HG02970 (cell line): ENCODE results near the gene RIMBP2.

Experiments
- ATAC-seq: cut with Tn5 transposase; IDR thresholded peaks from one replicate; pipeline ENCODE4 v1.9.1; 2021; ENCODE audit warnings: mild to moderate bottlenecking, moderate library complexity, moderate number of reproducible peaks; ENCODE audit not compliant: unreplicated experiment, low FRiP score

Gene RIMBP2

DNA sequence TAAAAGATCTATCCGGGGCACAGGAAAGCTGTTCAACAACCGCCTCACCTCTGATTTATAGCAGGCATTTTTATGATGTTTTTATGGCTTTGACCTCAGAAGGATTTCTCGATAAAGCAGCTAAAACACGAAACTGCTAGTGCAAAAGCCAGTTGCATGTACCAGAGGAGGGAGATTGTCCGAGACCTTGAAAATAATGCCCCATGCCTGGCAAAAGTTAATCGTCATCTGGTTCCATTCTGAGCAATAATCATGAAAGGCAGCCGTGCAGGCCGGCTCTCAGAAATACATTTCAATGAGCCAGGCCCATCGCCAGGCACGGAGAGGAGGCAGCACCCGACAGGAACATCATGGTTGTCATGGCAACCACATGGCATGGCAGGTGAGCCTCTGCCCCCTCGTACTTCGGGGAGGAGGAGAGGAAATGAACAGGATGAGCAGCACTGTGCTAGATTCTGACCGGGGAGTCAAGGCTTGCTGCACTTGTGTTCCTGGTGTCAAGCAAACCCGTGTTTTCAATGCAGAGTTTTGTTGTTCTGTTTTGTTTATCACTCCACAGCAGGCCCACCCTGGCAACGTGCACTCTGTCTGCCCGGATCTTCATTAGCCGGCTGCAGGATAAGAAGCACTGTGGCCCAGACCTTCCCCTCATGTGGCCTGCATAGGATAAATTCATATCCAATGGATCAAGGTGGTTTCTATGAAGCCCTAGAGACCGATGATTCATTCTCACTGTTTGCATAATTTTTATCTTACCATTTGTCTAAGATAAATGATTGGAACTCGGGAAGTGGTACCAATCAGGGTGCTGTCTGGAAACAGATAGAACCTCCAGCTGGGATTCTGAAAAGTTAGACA lies 160.2 kb downstream of the RIMBP2 start:
- no peak for ATAC-seq

DNA sequence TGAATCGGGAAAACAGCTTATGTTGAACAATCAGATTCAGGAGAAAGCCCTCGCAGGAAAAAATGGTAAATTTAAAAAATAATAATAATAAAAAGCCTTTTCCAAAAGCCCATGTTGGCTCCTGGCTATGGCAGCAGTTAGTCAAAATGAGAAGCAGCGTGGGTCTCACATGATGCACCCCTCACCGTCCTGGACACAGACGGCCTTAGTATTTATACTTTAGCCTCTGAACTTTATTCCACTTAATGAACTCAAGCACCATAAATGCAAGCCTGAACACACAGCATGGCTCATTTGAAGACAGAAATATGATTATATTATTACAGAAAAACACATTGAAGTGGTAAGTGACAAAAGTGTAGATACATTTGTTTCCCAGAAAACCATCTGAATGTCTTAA lies 160.9 kb downstream of the RIMBP2 start:
- ATAC-seq = no peak

DNA sequence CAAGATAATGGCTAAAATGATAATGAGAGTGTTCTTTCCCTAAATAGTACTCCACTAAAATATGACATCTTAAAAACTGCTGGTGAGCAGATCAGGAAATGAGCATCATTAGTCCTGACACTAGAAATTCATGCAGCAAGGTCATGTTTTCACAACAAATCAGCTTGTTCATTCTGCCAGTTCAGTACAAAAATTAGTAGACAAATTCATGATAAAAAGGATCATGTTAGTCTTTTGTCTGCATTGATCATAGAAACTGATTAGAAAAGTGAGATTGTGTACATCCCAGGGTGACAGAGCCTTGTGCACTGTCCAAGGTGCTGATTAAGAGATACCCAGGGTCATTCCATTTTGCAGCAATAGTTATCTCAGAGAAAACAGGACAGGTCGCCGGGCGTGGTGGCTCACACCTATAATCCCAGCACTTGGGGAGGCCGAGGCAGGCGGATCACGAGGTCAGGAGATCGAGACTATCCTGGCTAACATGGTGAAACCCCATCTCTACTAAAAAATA lies 163.6 kb downstream of the RIMBP2 start:
- ATAC-seq = no peak

DNA sequence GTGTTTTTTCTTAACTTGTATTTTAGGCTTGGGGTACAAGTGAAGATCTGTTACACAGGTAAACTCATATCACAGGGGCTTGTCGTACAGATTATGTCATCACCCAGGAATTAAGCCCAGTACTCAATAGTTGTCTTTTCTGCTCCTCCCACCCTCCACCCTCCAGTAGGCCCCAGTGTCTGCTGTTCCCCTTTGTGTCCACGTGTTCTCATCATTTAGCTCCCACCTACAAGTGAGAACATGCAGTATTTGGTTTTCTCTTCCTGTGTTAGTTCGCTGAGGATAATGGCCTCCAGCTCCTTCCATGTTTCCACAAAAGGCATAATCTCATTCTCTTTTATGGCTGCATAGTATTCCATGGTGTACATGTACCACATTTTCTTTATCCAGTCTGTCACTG lies 166.7 kb downstream of the RIMBP2 start:
- no peak for ATAC-seq

DNA sequence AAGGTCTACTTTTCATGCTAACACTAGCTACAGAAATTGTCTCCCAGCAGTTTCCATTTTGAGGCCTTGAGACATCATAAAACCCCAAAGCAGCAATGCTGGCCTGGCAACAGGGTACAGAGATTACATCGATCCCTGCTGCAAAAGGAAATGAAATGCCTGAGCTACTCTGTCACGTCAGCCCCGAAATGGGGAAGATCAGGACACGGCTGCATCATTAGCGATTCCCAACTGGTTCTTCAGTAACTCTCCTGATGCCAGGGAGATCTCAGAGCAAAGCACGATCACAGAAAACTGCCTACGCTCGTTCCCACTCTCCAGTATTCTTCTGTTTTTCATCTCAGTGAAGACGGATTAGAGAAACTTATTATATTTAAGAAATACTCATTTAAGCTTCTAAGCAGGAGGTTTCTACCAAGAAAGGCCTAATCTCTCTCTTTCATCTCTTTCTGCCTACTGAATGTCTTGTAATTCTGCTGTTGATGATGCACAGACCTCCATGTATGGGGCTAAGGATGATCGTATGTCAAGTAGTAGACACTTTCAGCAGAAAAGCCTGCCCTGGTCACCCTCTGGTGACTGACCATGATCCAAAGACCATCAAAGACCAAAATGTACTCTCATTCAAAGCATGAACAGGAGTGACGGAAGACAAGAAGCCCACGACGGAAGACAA lies 168.5 kb downstream of the RIMBP2 start:
- no peak for ATAC-seq

DNA sequence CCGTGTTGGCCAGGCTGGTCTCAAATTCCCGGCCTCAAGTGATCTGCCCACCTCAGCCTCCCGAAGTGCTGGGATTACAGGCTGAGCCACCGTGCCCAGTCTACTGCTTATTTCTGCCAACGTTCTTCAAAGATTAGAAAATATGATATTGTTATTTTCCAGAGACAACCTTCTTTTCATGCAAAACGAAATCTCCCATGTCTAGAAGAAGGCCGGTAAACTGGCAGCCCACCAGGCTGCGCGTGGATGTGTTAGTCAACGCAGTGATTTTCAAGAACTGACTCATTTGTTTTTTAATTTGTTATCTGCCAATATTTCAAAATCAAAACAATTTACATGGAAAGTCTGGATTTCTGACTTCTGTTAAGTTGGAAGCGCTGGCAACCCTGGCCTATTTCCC lies 169.6 kb downstream of the RIMBP2 start:
- ATAC-seq = no peak

DNA sequence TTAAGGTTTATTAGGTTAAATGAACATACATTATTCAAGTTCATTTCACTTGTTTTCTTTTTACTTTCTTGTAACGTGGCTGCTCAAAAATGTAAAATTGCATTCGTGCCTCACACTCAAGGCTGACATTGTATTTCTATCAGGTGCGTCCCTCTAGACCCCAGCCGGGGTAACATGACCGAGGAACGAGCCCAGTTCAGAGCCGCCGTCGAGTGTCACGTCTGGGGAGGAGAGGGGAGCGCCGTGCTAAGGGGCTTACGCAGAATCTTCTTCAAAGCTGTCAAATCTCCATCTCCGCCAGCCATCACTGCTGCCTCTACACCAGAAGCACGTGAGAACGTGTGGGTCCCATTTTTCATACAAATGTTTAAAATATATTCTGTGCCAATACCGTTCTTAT lies 170.6 kb downstream of the RIMBP2 start:
- no peak for ATAC-seq

DNA sequence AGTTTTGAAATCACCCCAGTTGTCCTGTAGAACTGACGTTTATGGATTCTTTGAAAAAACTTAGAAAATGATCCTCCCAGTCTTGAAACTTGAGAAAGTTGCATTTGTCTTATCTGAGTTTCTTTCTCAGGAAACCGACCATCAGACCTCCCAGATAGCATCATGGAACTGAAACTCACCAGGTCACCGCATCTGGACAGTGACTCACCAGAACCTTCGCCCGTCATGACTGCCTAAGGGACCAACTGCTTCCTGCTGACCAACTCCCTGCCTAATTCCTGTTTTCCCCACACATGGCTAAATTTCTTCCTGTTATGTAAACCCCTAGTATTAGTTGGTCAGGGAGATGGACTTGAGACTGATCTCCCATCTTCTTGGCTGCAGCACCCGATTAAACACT lies 175.7 kb downstream of the RIMBP2 start:
- ATAC-seq = no peak

DNA sequence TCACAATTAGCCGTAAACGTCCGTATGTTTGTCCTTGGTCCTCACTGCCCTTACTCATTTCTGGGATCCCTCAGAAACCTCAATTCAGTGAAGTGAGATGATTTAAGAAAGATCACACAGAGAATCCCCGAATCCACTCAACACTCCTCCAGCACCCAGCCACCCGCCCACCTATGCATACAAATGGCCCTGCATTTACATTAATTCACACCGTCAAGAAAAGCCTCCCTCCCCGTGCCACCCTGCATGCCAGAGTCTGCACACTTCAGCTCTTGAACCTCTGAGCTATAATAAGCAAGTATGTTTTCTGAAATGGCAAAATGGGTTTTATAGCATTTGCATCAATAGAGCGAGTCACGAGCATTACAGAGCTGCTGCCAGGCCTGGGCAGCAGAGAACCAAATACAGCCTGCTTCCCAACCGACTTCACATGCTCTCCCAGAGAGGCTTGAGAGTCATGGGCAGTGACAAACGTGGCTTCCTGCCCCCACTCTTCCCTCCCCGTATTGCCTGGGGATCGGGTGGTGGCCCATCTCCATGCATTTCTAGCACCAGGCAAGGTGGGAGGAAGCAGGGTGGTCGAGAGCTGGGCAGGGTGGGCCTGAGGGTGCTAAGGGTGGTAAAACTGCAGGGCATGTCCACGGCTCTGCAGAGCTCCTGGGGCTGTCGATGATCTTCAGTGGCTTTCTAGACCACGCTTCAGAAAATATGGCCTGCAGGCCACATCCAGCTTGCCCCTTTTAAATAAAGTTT lies 177.6 kb downstream of the RIMBP2 start:
- no peak for ATAC-seq

DNA sequence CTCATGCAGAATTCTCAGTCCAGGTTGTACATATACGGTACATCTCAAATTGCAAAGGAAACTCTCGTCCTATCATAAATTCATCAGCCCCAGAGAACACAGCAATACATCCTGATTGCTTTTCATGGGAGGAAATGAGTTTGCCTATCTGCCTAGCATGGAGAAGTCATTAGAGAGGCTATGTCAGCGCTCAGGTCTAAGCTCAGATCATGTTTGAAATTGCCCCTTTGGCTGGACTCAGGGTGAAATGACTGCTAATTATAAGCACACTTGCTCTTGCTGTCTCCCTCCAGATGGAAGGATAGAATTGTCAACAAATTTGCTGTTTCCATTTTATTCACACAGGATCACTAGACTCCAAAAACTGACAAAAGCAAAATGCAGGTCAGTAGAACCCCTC lies 178.4 kb downstream of the RIMBP2 start:
- ATAC-seq = no peak

DNA sequence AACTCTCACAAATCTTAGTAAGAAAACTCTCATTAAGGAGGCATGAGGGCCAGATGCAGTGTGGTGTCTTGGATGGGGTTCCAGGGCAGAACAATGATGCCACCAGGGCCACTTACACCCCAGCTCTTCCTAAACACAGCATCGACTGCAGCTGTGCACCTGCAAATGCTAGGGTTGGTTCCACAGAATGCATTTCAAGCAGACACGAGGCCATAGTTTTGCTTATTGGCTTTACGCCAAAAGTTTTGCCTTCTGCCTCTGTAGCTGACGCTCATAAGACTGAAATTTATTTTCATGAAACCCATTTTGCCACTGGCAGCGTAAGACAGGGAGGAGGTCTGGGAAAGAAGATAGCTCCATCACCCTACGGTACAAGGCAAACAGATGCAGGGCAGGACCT lies 179.0 kb downstream of the RIMBP2 start:
- ATAC-seq = no peak

DNA sequence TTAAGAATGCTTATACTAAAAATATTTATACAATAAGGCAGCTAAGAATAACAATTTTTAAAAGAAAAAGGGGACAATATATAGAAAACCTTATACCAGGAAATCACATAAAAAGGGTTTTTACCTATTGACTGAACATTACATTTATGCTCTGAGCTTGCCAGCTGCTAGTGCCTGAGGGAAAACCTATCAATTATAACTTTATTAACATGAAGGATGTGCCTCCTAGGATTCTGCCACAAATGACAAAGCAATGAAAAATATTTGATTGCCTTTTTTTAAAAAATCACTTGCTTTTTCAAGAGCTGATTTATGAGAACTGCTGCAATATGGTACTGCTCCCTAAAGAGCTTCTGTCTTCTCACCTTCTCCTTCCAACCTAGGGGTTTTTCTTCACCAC lies 185.7 kb downstream of the RIMBP2 start:
- ATAC-seq = no peak

DNA sequence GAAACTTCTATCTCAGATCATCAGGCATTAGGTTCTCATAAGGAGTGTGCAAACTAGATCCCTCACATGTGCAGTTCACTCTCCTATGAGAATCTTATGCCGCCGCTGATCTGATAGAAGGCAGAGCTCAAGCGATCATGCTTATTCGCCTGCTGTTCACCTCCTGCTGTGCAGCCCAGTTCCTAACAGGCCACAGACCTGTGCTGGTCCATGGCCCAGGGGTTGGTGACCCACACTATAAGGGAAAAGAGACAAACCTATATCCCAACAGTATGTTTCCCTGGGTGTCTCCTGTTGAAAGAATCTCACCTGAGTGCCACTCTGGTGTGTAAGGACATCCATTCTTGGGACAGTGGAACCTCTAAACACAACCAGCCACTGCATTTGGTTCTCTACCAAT lies 186.3 kb downstream of the RIMBP2 start:
- no peak for ATAC-seq

DNA sequence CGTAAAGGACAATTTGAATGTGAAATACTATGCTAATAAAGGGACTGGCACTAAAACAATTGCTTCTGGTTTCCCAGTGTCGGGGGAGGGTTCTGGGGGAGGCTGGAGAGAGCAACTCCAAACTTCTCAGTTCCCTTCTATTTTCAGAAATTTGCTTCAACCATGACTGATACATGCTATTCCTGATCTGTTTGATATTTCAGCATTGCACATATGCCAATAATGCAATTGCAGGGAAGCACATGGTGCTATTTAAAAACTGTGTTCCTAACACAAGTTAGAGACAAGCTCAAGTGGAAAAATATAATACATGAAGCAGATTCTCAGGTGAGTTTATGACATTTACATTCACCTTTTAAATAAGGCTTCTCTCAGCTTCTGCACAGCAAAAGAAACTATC lies 188.9 kb downstream of the RIMBP2 start:
- ATAC-seq = no peak

DNA sequence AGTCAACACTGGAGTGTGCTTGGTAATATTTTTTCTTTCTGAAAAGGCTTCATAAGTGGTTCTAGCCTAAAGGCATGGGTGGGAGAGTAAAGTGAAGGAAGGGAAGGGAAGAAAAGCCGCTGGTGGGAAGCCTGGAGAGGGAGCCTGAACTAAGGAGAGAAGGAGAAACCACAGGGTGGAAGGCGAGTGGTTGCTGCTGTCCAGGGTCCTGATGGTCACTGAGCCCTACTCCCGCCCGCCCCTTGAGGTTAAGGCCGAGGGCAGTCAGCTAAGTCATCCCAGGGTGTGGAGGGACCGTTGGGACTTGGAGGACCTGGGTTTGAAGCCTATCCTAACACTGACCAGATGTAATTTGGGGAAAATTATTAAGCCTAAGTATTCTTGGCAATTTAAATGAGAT lies 189.3 kb downstream of the RIMBP2 start:
- ATAC-seq = no peak

DNA sequence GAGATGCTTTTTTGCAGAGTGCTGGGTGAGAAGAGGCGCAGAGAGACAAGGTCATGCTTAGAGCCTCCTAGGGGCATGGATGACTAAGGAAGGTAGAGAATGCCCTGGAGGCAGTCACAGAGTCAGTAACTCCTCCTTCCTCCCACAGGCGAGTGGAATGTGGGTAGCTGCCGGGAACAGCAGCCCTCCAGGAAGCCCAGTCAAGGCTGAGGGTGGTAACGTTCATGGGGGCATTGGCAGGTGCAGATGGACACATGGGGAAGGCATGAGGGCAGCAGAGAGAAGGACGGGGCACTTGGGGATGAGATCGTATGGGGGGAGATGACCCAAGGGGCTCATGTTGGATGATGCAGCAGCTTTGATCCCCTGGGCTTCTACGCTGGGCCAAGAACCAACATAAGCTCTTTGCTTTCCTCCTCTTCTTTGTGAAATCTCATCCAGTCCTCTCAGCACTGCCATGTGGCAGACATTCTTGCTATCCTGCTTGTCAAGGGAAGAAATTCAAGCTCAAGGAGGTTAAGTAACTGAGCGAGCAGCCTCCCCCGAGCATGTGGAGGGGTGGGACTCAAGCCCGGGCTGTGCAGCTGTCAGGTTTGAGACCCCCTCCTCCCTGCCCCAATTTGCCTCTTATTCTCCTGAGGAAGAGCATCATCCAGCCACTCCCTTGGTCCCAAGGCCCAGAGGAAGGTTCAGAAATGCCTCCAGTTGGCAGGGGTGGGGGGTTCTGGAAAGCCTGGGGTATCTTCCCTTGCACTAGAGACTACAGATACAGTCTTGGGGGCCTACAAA lies 190.5 kb downstream of the RIMBP2 start:
- ATAC-seq = no peak

DNA sequence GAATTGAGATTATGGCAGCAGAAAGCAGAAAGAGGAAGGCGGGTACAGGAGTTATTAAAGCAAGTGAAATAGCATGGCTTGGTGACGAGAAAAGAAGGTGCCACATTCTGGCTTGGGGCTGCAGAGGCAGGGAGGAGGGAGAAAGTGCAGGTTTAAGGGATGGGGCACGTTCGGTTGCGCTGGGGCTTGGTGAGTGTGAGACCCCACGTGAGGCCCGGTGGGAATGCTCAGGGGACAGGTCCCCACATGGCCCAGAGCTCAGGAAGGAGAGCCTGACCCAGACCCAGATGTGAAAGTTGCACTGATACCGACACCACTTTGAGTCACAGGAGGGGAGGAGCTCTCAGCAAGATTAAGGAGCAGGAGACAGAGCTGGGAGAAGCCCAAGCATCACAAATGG lies 191.3 kb downstream of the RIMBP2 start:
- ATAC-seq = no peak

DNA sequence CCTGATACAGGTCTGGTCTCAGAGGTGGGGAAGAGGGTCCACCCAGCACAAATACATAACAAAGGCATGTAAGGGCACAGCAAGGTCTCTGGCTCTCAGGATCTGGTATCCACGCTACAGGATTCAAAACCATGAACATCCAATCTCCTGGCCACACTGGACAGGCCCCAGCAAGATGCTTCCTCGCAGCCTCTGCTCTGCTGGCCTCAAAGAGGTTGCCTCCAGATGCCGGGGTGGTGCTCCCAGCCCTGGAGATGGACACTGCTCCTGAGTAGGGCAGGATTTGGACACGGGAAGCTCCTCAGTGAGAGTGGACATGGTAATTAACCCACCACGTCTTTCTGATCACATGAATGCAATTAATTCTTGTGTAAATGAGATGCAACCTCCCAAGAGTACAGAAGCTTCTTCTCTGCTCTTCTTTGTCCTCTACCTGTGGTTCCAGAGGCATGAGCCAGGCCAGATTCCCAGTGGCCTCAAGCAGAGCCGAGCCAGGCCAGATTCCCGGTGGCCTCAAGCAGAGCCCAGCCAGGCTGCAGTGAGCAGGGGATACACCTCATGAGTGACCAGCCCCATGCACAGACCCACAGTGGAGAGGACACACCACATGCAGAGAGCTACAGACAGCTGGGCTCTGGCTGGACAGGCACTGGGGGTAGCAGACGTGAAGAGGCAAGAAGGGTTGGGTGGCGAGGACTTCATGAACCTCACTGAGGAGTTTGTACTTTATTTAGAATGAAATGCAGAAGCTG lies 192.1 kb downstream of the RIMBP2 start:
- no peak for ATAC-seq

DNA sequence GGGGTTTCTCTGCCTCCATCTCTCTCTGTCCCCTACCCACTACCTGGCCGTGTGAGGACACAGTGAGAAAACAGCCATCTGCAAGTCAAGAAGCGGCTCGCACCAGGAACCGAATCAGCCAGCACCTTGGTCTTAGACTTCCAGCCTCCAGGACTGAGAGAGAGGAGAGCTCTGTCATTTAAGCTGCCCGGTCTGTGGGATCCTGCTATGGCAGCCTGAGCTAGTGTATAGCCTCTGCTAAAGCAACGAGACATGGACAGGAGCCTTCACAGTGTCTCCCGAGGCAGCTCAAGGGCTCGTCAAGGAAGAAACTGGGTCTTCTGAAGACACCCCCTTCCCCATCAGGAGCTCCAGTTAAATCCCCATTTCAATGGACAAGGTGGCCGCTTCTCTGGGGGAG lies 192.9 kb downstream of the RIMBP2 start:
- ATAC-seq = no peak
